Stimulated activated CD4-positive, alpha-beta T cell treated with anti-CD3 and anti-CD28 coated beads, Interleukin-12 subunit alpha, Interleukin-12 subunit beta, amount 100 ng/mL, for 24 hours (primary cell): Measurements from ENCODE around the gene HSPA8.

Experiments used
- DNase-seq, 2 experiments: peaks; one replicate each; pipeline ENCODE4 v3.0.0-alpha.2; 2020; ENCODE audit warnings: low read depth in 2 of 2

Gene HSPA8

GRCh38 chr11:123047266-123047946 is 14.5 kb downstream of the HSPA8 start:
- DNase-seq: no peak

GRCh38 chr11:123046473-123047259 is 15.3 kb downstream of the HSPA8 start:
- DNase-seq: no peak

GRCh38 chr11:123045101-123045500 is 16.8 kb downstream of the HSPA8 start:
- no peak for DNase-seq

- DNase-seq: no peak
These were observed 20.8 kb downstream of the HSPA8 start for GRCh38 chr11:123041185-123041584.

GRCh38 chr11:123040111-123040432 is 21.9 kb downstream of the HSPA8 start:
- no peak for DNase-seq

- DNase-seq: no peak
These were observed 26.1 kb downstream of the HSPA8 start for GRCh38 chr11:123035831-123036230.

- DNase-seq: no peak
These were observed 27.3 kb downstream of the HSPA8 start for GRCh38 chr11:123034597-123034996.

- no peak for DNase-seq
These were observed 28.0 kb downstream of the HSPA8 start for GRCh38 chr11:123033895-123034294.

- no peak for DNase-seq
These were observed 31.4 kb downstream of the HSPA8 start for GRCh38 chr11:123030517-123030916.

GRCh38 chr11:123020968-123021367 is 41.0 kb downstream of the HSPA8 start:
- peak in 1 of 2 experiments; percentile 3 for DNase-seq

GRCh38 chr11:123018702-123019101 is 43.2 kb downstream of the HSPA8 start:
- DNase-seq: no peak

GRCh38 chr11:123011510-123011909 is 50.4 kb downstream of the HSPA8 start:
- DNase-seq: no peak
